GM23338 (cell line): ENCODE results near the gene CDCA4. TPM values are rescaled to one million over a fixed set of nuclear protein-coding genes. Genes with fewer than 3 reads are reported as not detected.
A peak's percentile ranks its signal among the peaks of the same experiment; 100 is the strongest.

Experiments
- ATAC-seq: fragments of 200-7000 bp; cut with Tn5 transposase; 3 replicates; pipeline ENCODE4 v1.9.1; 2020
- DNase-seq: peaks from one replicate; pipeline ENCODE4 v3.0.0-alpha.2; 2015; ENCODE audit warnings: low spot score
- H2AFZ ChIP-seq: fragments of 200-600 bp; sonication (generic); 2 replicates; pipeline ENCODE4 v1.8.0; 2016; ENCODE audit warnings: antibody characterized with exemption, mild to moderate bottlenecking, moderate library complexity
- H3F3A ChIP-seq: fragments of 200-600 bp; sonication (generic); replicated peaks from 2 replicates; pipeline ENCODE4 v1.8.0; 2017; ENCODE audit warnings: antibody characterized with exemption, mixed run types, low read depth
- H3K27ac ChIP-seq: fragments of 200-600 bp; sonication (generic); 2 replicates; pipeline ENCODE4 v1.6.1; 2016; ENCODE audit warnings: low read depth
- H3K27me3 ChIP-seq: fragments of 200-600 bp; sonication (generic); 2 replicates; pipeline ENCODE4 v1.8.0; 2016; ENCODE audit warnings: mild to moderate bottlenecking, mixed run types, moderate library complexity; ENCODE audit not compliant: insufficient read depth
- H3K36me3 ChIP-seq: fragments of 200-600 bp; sonication (generic); 2 replicates; pipeline ENCODE4 v1.8.0; 2016; ENCODE audit warnings: mild to moderate bottlenecking; ENCODE audit not compliant: insufficient read depth
- H3K4me1 ChIP-seq: fragments of 200-600 bp; sonication (generic); 2 replicates; pipeline ENCODE4 v1.8.0; 2016; ENCODE audit warnings: mild to moderate bottlenecking, moderate library complexity; ENCODE audit not compliant: insufficient read depth
- H3K4me2 ChIP-seq: fragments of 200-600 bp; sonication (generic); 2 replicates; pipeline ENCODE4 v1.7.1; 2017; ENCODE audit warnings: mixed run types
- H3K4me3 ChIP-seq: fragments of 200-600 bp; sonication (generic); 2 replicates; pipeline ENCODE4 v1.6.1; 2016; ENCODE audit warnings: mixed run types
- H3K79me2 ChIP-seq: fragments of 200-600 bp; sonication (generic); replicated peaks from 2 replicates; pipeline ENCODE4 v1.8.0; 2017; ENCODE audit warnings: mild to moderate bottlenecking; ENCODE audit not compliant: insufficient read depth
- H3K9me2 ChIP-seq: fragments of 200-600 bp; sonication (generic); 2 replicates; pipeline ENCODE4 v1.8.0; 2017; ENCODE audit not compliant: insufficient read depth
- H4K20me1 ChIP-seq: fragments of 200-600 bp; sonication (generic); replicated peaks from 2 replicates; pipeline ENCODE4 v1.8.0; 2017; ENCODE audit warnings: mild to moderate bottlenecking; ENCODE audit not compliant: insufficient read depth
- H3K27ac Mint-ChIP-seq: 2 replicates; pipeline ENCODE4 v1.8.0; 2020; ENCODE audit warnings: inconsistent platforms, mild to moderate bottlenecking, moderate library complexity, mixed read lengths
- H3K27me3 Mint-ChIP-seq: 3 replicates; pipeline ENCODE4 v1.8.0; 2022; ENCODE audit warnings: low read depth, mild to moderate bottlenecking, moderate library complexity, mixed read lengths, inconsistent platforms; ENCODE audit not compliant: insufficient read depth, poor library complexity
- H3K36me3 Mint-ChIP-seq: 3 replicates; pipeline ENCODE4 v1.8.0; 2021; ENCODE audit warnings: low read depth, mild to moderate bottlenecking, inconsistent platforms, moderate library complexity, mixed read lengths
- H3K4me1 Mint-ChIP-seq: 3 replicates; pipeline ENCODE4 v1.8.0; 2020; ENCODE audit warnings: mild to moderate bottlenecking, inconsistent platforms, mixed read lengths
- H3K4me3 Mint-ChIP-seq: 3 replicates; pipeline ENCODE4 v1.8.0; 2021; ENCODE audit warnings: moderate library complexity, mild to moderate bottlenecking, inconsistent platforms, mixed read lengths
- H3K9me3 Mint-ChIP-seq: 3 replicates; pipeline ENCODE4 v1.8.0; 2020; ENCODE audit warnings: moderate library complexity, mild to moderate bottlenecking, inconsistent platforms, mixed read lengths
- ETS1 ChIP-seq: IDR thresholded peaks from 2 replicates; pipeline ENCODE4 v1.6.1; 2016; ENCODE audit warnings: antibody characterized with exemption
- EZH2 ChIP-seq: fragments of 200-600 bp; sonication (generic); IDR thresholded peaks from one replicate; pipeline ENCODE4 v1.8.0; 2017; ENCODE audit warnings: antibody characterized with exemption, mild to moderate bottlenecking, low read depth; ENCODE audit not compliant: unreplicated experiment
- NANOG ChIP-seq: IDR thresholded peaks from 2 replicates; pipeline ENCODE4 v1.6.1; 2016; ENCODE audit warnings: antibody characterized with exemption, borderline replicate concordance
- POLR2AphosphoS5 ChIP-seq: IDR thresholded peaks from 2 replicates; pipeline ENCODE4 v1.6.1; 2016; ENCODE audit warnings: antibody characterized with exemption, low read depth
- ZNF114 ChIP-seq: fragments of 250-450 bp; sonication (Bioruptor Pico); IDR thresholded peaks from 2 replicates; pipeline ENCODE4 v1.5.0; 2020; ENCODE audit warnings: mild to moderate bottlenecking, moderate library complexity
- ZNF462 ChIP-seq: fragments of 250-450 bp; sonication (Bioruptor Pico); IDR thresholded peaks from 2 replicates; pipeline ENCODE4 v1.5.0; 2020; ENCODE audit warnings: mild to moderate bottlenecking, moderate library complexity
- polyA plus RNA-seq: library from polyadenylated mRNA; unstranded; fragments of >200 nt; fragmentation: Nextera tagmentation; extraction: Ambion mirVana; gene quantifications from 2 replicates; pipeline ENCODE4 v1.2.1, GENCODE V29; 2016
- total RNA-seq: library from RNA; depleted of rRNA; stranded (reverse); fragments of >200 nt; shearing (Covaris generic); gene quantifications from 2 replicates; pipeline ENCODE4 v1.2.3, GENCODE V29; 2014

The CDCA4 gene
- total and polyA plus RNA-seq, 2 experiments from 2014 or later: 32.6 to 70.7 TPM

- no peak overlapping the region for H3K27ac Mint-ChIP-seq
- peaks cover 27% of the 10 kb centered on the region for H3K4me1 Mint-ChIP-seq
- DNase-seq (no peak), ATAC-seq (peak; percentile 27)
- no peaks in the 10 kb centered on the region for H3K9me2 ChIP-seq
- no peaks in the 10 kb centered on the region for H3F3A ChIP-seq
- no peaks in the 10 kb centered on the region for H4K20me1 ChIP-seq
- TF ChIP-seq NANOG: no peak
- no peak for TF ChIP-seq ZNF114 (CRISPR knock-in tag)
- TF ChIP-seq POLR2AphosphoS5: no peak
- no peak for TF ChIP-seq ETS1
- TF ChIP-seq ZNF462: no peak
- no peak for TF ChIP-seq EZH2
- peaks cover 6% of the 10 kb centered on the region; the same call in 1 of the 2 replicates for H3K27me3 ChIP-seq
- H3K4me1 ChIP-seq: peaks cover 6% of the 10 kb centered on the region; the same call in 1 of the 2 replicates
- no peaks in the 10 kb centered on the region for H3K9me3 Mint-ChIP-seq
- peak overlapping the region; percentile 89 for H2AFZ ChIP-seq
- H3K27ac ChIP-seq: no peak overlapping the region
- H3K36me3 Mint-ChIP-seq: no peaks in the 10 kb centered on the region
- H3K4me3 Mint-ChIP-seq: peak overlapping the region; percentile 55; the same call in 2 of the 3 replicates
- H3K4me2 ChIP-seq: peak overlapping the region; percentile 51
- no peaks in the 10 kb centered on the region for H3K79me2 ChIP-seq
- H3K4me3 ChIP-seq: peak overlapping the region; percentile 23; the same call in 1 of the 2 replicates
- H3K36me3 ChIP-seq: no peaks in the 10 kb centered on the region
- H3K27me3 Mint-ChIP-seq: peaks cover 39% of the 10 kb centered on the region
Observed at GRCh38 chr14:105055736-105056302, 34.9 kb upstream of the CDCA4 start.
